Neuronal stem cell (in vitro differentiated cells): ENCODE results near the gene PCMT1.
"Not testable (repeated sequence)": the region's sequence is repeated elsewhere in the genome, so short reads cannot be mapped to it uniquely, and the experiment has no call there.

Experiments used
- DNase-seq: peaks from one replicate; pipeline ENCODE4 v3.0.0-alpha.2; 2013; ENCODE audit warnings: low spot score
- H2AFZ ChIP-seq: one replicate; pipeline ENCODE4 v1.6.1; 2013; ENCODE audit warnings: mild to moderate bottlenecking, low read length, inconsistent platforms
- H2AK5ac ChIP-seq: 2 replicates; pipeline ENCODE4 v1.6.1; 2013; ENCODE audit warnings: low read depth, mild to moderate bottlenecking, inconsistent platforms, low read length, moderate library complexity, mixed read lengths
- H2BK120ac ChIP-seq: 2 replicates; pipeline ENCODE4 v1.6.1; 2013; ENCODE audit warnings: low read depth, mild to moderate bottlenecking, inconsistent platforms, low read length, moderate library complexity, mixed read lengths
- H2BK12ac ChIP-seq: one replicate; pipeline ENCODE4 v1.6.1; 2013; ENCODE audit warnings: low read length, inconsistent platforms
- H2BK15ac ChIP-seq: 2 replicates; pipeline ENCODE4 v1.6.1; 2013; ENCODE audit warnings: mild to moderate bottlenecking, low read length, inconsistent platforms, mixed read lengths
- H2BK5ac ChIP-seq: one replicate; pipeline ENCODE4 v1.6.1; 2013; ENCODE audit warnings: inconsistent platforms, mild to moderate bottlenecking, low read length, moderate library complexity
- H3K14ac ChIP-seq: one replicate; pipeline ENCODE4 v1.6.1; 2013; ENCODE audit warnings: low read length, inconsistent platforms
- H3K18ac ChIP-seq: 2 replicates; pipeline ENCODE4 v1.6.1; 2013; ENCODE audit warnings: low read length, inconsistent platforms
- H3K23ac ChIP-seq: 2 replicates; pipeline ENCODE4 v1.6.1; 2013; ENCODE audit warnings: low read depth, mild to moderate bottlenecking, mixed read lengths, low read length, inconsistent platforms; ENCODE audit not compliant: poor library complexity
- H3K27ac ChIP-seq: replicated peaks from 3 replicates; pipeline ENCODE4 v1.5.1; 2013; ENCODE audit warnings: low read length, inconsistent platforms
- H3K27me3 ChIP-seq, 3 experiments: 2 replicates each; pipeline ENCODE4 v1.6.1; 2013; ENCODE audit warnings: low read length in 3 of 3, mild to moderate bottlenecking in 2 of 3, inconsistent platforms in 1 of 3, low read depth in 1 of 3, mixed read lengths in 1 of 3, moderate library complexity in 1 of 3; ENCODE audit not compliant: control insufficient read depth in 3 of 3, insufficient read depth in 3 of 3
- H3K36me3 ChIP-seq, 2 donors: replicated peaks in 1 of 2; 2 replicates each; pipeline ENCODE4 v1.6.1; 2013; ENCODE audit warnings: low read length in 2 of 2; ENCODE audit not compliant: control insufficient read depth in 2 of 2, insufficient read depth in 2 of 2
- H3K4ac ChIP-seq: 2 replicates; pipeline ENCODE4 v1.6.1; 2013; ENCODE audit warnings: inconsistent platforms, mild to moderate bottlenecking, low read length, moderate library complexity
- H3K4me1 ChIP-seq, 2 donors: 1 replicate in 1 of 2; 2 replicates in 1 of 2; pipeline ENCODE4 v1.6.1; 2013; ENCODE audit warnings: low read length in 2 of 2, low read depth in 1 of 2; ENCODE audit not compliant: control insufficient read depth in 2 of 2, insufficient read depth in 1 of 2
- H3K4me2 ChIP-seq: one replicate; pipeline ENCODE4 v1.6.1; 2013; ENCODE audit warnings: mild to moderate bottlenecking, low read length, inconsistent platforms; ENCODE audit not compliant: insufficient read depth, poor library complexity, severe bottlenecking
- H3K4me3 ChIP-seq, 2 donors: 2 replicates each; pipeline ENCODE4 v1.5.1; 2013; ENCODE audit warnings: low read length in 2 of 2, mild to moderate bottlenecking in 2 of 2, inconsistent platforms in 1 of 2, moderate library complexity in 1 of 2
- H3K79me1 ChIP-seq: one replicate; pipeline ENCODE4 v1.6.1; 2013; ENCODE audit warnings: low read depth, mild to moderate bottlenecking, inconsistent platforms, low read length, moderate library complexity
- H3K9ac ChIP-seq: one replicate; pipeline ENCODE4 v1.6.1; 2013; ENCODE audit warnings: mild to moderate bottlenecking, low read depth, low read length, inconsistent platforms; ENCODE audit not compliant: poor library complexity
- H3K9me3 ChIP-seq, 2 donors: replicated peaks in 1 of 2; 2 replicates each; pipeline versions ENCODE3 to v1.6.1; 2013; ENCODE audit warnings: low read length in 2 of 2, mild to moderate bottlenecking in 2 of 2, inconsistent platforms in 1 of 2, low read depth in 1 of 2, mixed read lengths in 1 of 2, moderate library complexity in 1 of 2; ENCODE audit not compliant: control insufficient read depth in 2 of 2, insufficient read depth in 1 of 2
- H4K8ac ChIP-seq: one replicate; pipeline ENCODE4 v1.6.1; 2013; ENCODE audit warnings: low read depth, mild to moderate bottlenecking, inconsistent platforms, low read length, moderate library complexity
- H4K91ac ChIP-seq: one replicate; pipeline ENCODE4 v1.6.1; 2013; ENCODE audit warnings: low read length, low read depth, mild to moderate bottlenecking, inconsistent platforms; ENCODE audit not compliant: poor library complexity
- whole genome bisulfite sequencing, 2 donors: extraction: QIAGEN DNeasy Blood & Tissue Kit; methylation state at CpG; one replicate each; pipeline ENCODE4 v1.1.7; 2013; ENCODE audit warnings: missing lambda C conversion rate in 2 of 2, mixed read lengths in 1 of 2; ENCODE audit not compliant: insufficient read length in 2 of 2, insufficient replicate concordance in 1 of 2; ENCODE audit errors: extremely low coverage in 2 of 2; 5-methylcytosine and 5-hydroxymethylcytosine counted together

PCMT1 gene

GRCh38 chr6:149846321-149846720 is 96.8 kb downstream of the PCMT1 start:
- H4K91ac ChIP-seq, result no peak overlapping the region
- H2AK5ac ChIP-seq, result no peak overlapping the region
- peak overlapping the region; percentile 39 for H3K23ac ChIP-seq
- H3K9ac ChIP-seq, result no peak overlapping the region
- H3K4me1 ChIP-seq, result no peaks in the 10 kb centered on the region
- no peaks in the 10 kb centered on the region for H3K79me1 ChIP-seq
- no CpG with 5 or more reads among the region's 7 CpGs for WGBS, 2 donors
- H3K4ac ChIP-seq, result no peak overlapping the region
- no peak for DNase-seq
- no peak overlapping the region for H3K27ac ChIP-seq
- H2BK15ac ChIP-seq, result no peak overlapping the region
- no peak overlapping the region for H2BK12ac ChIP-seq
- no peak overlapping the region for H3K18ac ChIP-seq
- no peak overlapping the region for H2BK120ac ChIP-seq
- H3K4me2 ChIP-seq, result no peak overlapping the region
- peaks cover 0 to 41% of the 10 kb centered on the region in 2 donors for H3K36me3 ChIP-seq
- peak overlapping the region; percentile 17 for H3K14ac ChIP-seq
- H2AFZ ChIP-seq, result no peak overlapping the region
- no peak overlapping the region for H4K8ac ChIP-seq
- no peaks in the 10 kb centered on the region for H3K9me3 ChIP-seq
- H2BK5ac ChIP-seq, result no peak overlapping the region
- no peaks in the 10 kb centered on the region for H3K27me3 ChIP-seq
- no peak overlapping the region for H3K4me3 ChIP-seq

DNA sequence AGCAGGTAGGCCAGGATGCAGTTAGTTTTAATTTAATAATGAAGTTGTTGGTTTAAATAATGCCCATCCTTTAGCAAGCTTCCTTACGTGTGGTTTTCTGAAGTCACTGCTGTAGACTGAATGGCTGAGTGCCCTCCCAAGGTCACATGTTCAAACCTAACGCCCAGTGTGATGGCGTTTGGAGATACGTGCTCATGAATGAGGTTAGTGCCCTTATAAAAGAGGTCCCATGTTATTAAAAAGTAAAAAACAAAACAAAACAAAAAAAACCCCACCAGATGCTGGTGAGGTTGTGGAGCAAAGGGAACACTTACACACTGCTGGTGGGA is 98.4 kb downstream of the PCMT1 start:
- no peaks in the 10 kb centered on the region for H3K27me3 ChIP-seq
- H2BK15ac ChIP-seq, result no peak overlapping the region
- H4K91ac ChIP-seq, result no peak overlapping the region
- no peak overlapping the region for H3K18ac ChIP-seq
- H3K9me3 ChIP-seq, result no peaks in the 10 kb centered on the region
- H3K4me1 ChIP-seq, result no peaks in the 10 kb centered on the region
- H3K14ac ChIP-seq, result no peak overlapping the region
- no peak overlapping the region for H2BK120ac ChIP-seq
- H3K4me2 ChIP-seq, result no peak overlapping the region
- H3K27ac ChIP-seq, result no peak overlapping the region
- no peaks in the 10 kb centered on the region for H3K79me1 ChIP-seq
- H2BK12ac ChIP-seq, result no peak overlapping the region
- H2AK5ac ChIP-seq, result no peak overlapping the region
- H2BK5ac ChIP-seq, result no peak overlapping the region
- no peak overlapping the region for H2AFZ ChIP-seq
- H3K4me3 ChIP-seq, result no peak overlapping the region
- H3K4ac ChIP-seq, result no peak overlapping the region
- H3K9ac ChIP-seq, result no peak overlapping the region
- peaks cover 0 to 42% of the 10 kb centered on the region in 2 donors for H3K36me3 ChIP-seq
- no CpG with 5 or more reads among the region's 4 CpGs for WGBS, 2 donors
- no peak overlapping the region for H3K23ac ChIP-seq
- DNase-seq, result no peak
- no peak overlapping the region for H4K8ac ChIP-seq

DNA sequence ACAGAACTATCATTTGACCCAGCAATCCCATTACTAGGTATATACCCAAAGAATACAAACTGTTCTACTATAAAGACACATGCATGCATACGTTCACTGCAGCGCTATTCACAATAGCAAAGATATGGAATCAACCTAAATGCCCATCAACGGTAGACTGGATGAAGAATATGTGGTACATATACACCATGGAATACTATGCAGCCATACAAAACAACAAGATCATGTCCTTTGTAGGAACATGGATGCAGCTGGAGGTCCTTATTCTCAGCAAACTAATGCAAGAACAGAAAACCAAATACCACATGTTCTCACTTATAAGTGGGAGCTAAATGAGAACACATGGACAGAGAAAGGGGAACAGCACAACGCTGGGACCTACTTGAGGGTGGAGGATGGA is 98.8 kb downstream of the PCMT1 start:
- not testable (repeated sequence) for H3K14ac ChIP-seq, H3K4me3 ChIP-seq, H3K27me3 ChIP-seq, DNase-seq, H4K91ac ChIP-seq, H2AFZ ChIP-seq, H2BK5ac ChIP-seq, H3K27ac ChIP-seq, H3K4ac ChIP-seq, H2BK12ac ChIP-seq, H3K4me2 ChIP-seq, H3K9me3 ChIP-seq, H3K79me1 ChIP-seq, H2BK15ac ChIP-seq, H3K23ac ChIP-seq, H3K9ac ChIP-seq, H3K18ac ChIP-seq, H3K4me1 ChIP-seq, H2BK120ac ChIP-seq, H2AK5ac ChIP-seq, H4K8ac ChIP-seq
- H3K36me3 ChIP-seq, result peaks cover 0 to 43% of the 10 kb centered on the region in 2 donors
- no CpG with 5 or more reads among the region's 4 CpGs for WGBS, 2 donors

- DNase-seq, result no peak
- H4K8ac ChIP-seq, result no peak overlapping the region
- no peaks in the 10 kb centered on the region for H3K9me3 ChIP-seq
- no peak overlapping the region for H3K4ac ChIP-seq
- no peak overlapping the region for H2BK12ac ChIP-seq
- H2BK120ac ChIP-seq, result no peak overlapping the region
- H3K23ac ChIP-seq, result no peak overlapping the region
- no peak overlapping the region for H3K14ac ChIP-seq
- H3K4me2 ChIP-seq, result no peak overlapping the region
- H3K27me3 ChIP-seq, result no peaks in the 10 kb centered on the region
- no peak overlapping the region for H4K91ac ChIP-seq
- H3K18ac ChIP-seq, result no peak overlapping the region
- no peak overlapping the region for H3K4me3 ChIP-seq
- peaks cover 0 to 11% of the 10 kb centered on the region in 2 donors for H3K4me1 ChIP-seq
- no peak overlapping the region for H3K27ac ChIP-seq
- H2AFZ ChIP-seq, result no peak overlapping the region
- peaks cover 0 to 35% of the 10 kb centered on the region in 2 donors for H3K36me3 ChIP-seq
- no peak overlapping the region for H2BK5ac ChIP-seq
- H2BK15ac ChIP-seq, result no peak overlapping the region
- no peak overlapping the region for H2AK5ac ChIP-seq
- no CpG with 5 or more reads among the region's 5 CpGs for WGBS, 2 donors
- H3K9ac ChIP-seq, result no peak overlapping the region
- no peaks in the 10 kb centered on the region for H3K79me1 ChIP-seq
These were observed 102.0 kb downstream of the PCMT1 start for GRCh38 chr6:149851461-149852110.
